A673 (cell line): ENCODE measurements around the gene RPS6KC1. TPM values are rescaled to one million over a fixed set of nuclear protein-coding genes. Genes with fewer than 3 reads are reported as not detected.

Source experiments
- BruUV-seq: library from RNA; stranded (reverse); fragments of 400-500 nt; replicated peaks from 2 replicates; lab custom pipeline; 2021; lab: Mats Ljungman, UMichigan
- CTCF ChIA-PET: fragments of 300-600 bp; sonication (Branson Sonifier 250); formaldehyde crosslinking; loops from one replicate; lab custom pipeline; 2022; ENCODE audit warnings: antibody characterized with exemption; lab: Charles Lee
- POLR2A ChIA-PET: fragments of 300-600 bp; sonication (Branson Sonifier 250); formaldehyde crosslinking; loops from one replicate; lab custom pipeline; 2022; ENCODE audit warnings: antibody characterized with exemption; ENCODE audit not compliant: low non-redundant PET; lab: Charles Lee
- DNase-seq: peaks from one replicate; pipeline ENCODE4 v3.0.0-alpha.2; 2015; ENCODE audit warnings: low spot score
- H3K27ac ChIP-seq: fragments of 200-600 bp; sonication (generic); 2 replicates; pipeline ENCODE4 v1.5.1; 2016; ENCODE audit warnings: mixed run types, low read depth, mild to moderate bottlenecking, mixed read lengths, antibody characterized with exemption, low read length; ENCODE audit not compliant: poor library complexity, severe bottlenecking
- H3K27me3 ChIP-seq: fragments of 200-600 bp; sonication (generic); replicated peaks from 2 replicates; pipeline ENCODE4 v1.6.1; 2017; ENCODE audit warnings: mixed run types, low read depth, mild to moderate bottlenecking, mixed read lengths, antibody characterized with exemption, low read length; ENCODE audit not compliant: insufficient read depth, poor library complexity
- H3K36me3 ChIP-seq: fragments of 200-600 bp; sonication (generic); 2 replicates; pipeline ENCODE4 v1.6.1; 2016; ENCODE audit warnings: mixed run types, mild to moderate bottlenecking, mixed read lengths, antibody characterized with exemption, low read length; ENCODE audit not compliant: insufficient read depth, poor library complexity, severe bottlenecking
- H3K4me1 ChIP-seq: fragments of 200-600 bp; sonication (generic); 2 replicates; pipeline ENCODE4 v1.6.1; 2017; ENCODE audit warnings: mixed run types, mild to moderate bottlenecking, mixed read lengths, antibody characterized with exemption, low read length; ENCODE audit not compliant: insufficient read depth, poor library complexity, severe bottlenecking
- H3K4me3 ChIP-seq: fragments of 200-600 bp; sonication (generic); 2 replicates; pipeline ENCODE4 v1.5.1; 2016; ENCODE audit warnings: low read depth, mixed run types, mild to moderate bottlenecking, mixed read lengths, low read length; ENCODE audit not compliant: poor library complexity, severe bottlenecking
- H3K9me3 ChIP-seq: fragments of 200-600 bp; sonication (generic); 2 replicates; pipeline ENCODE4 v1.6.1; 2016; ENCODE audit warnings: mixed run types, low read depth, mild to moderate bottlenecking, mixed read lengths, antibody characterized with exemption, low read length; ENCODE audit not compliant: poor library complexity, severe bottlenecking
- CTCF ChIP-seq: fragments of 300-800, 200-600 bp; sonication (generic); conservative IDR thresholded peaks from 2 replicates; pipeline ENCODE4 v1.5.1; 2017; ENCODE audit warnings: low read depth, mild to moderate bottlenecking, antibody characterized with exemption, low read length, moderate library complexity, mixed read lengths
- EZH2 ChIP-seq: fragments of 200-600 bp; sonication (generic); IDR thresholded peaks from 2 replicates; pipeline ENCODE4 v1.6.1; 2017; ENCODE audit warnings: borderline replicate concordance, low read depth, mild to moderate bottlenecking, mixed read lengths, antibody characterized with exemption, low read length; ENCODE audit not compliant: poor library complexity, severe bottlenecking
- intact Hi-C: fragments of 100-400 bp; cut with micrococcal nuclease; formaldehyde crosslinking; loops from one replicate; pipeline ENCODE4 v1.10.0; 2022; ENCODE audit not compliant: unreplicated experiment
- total RNA-seq: library from RNA; stranded (reverse); gene quantifications from 2 replicates; pipeline ENCODE4 v1.2.3, GENCODE V29; 2021

RPS6KC1 gene
- total RNA-seq, 1 experiment from 2014 or later = 17.1 TPM

GRCh38 chr1:213166852-213167251, 115.8 kb downstream of the RPS6KC1 start:
- no peaks in the 10 kb centered on the region for H3K27me3 ChIP-seq
- ChIA-PET CTCF (interaction anchor here (0.8 kb wide), 1 partner anchor 121 kb away, joined by 7 read pairs; no protein-coding TSS in a partner anchor), POLR2A (no interaction called here)
- no peak overlapping the region for H3K27ac ChIP-seq
- H3K4me1 ChIP-seq = no peaks in the 10 kb centered on the region
- DNase-seq = no peak
- TF ChIP-seq EZH2 = no peak
- no peak for TF ChIP-seq CTCF
- no peaks in the 10 kb centered on the region for H3K9me3 ChIP-seq
- intact Hi-C loops = no loop called here
- no peaks in the 10 kb centered on the region for H3K36me3 ChIP-seq
- no TSS peak for BruUV-seq
- no peak overlapping the region for H3K4me3 ChIP-seq

- H3K9me3 ChIP-seq = no peaks in the 10 kb centered on the region
- H3K4me1 ChIP-seq = no peaks in the 10 kb centered on the region
- no TSS peak for BruUV-seq
- TF ChIP-seq EZH2 (no peak), CTCF (no peak)
- no peak overlapping the region for H3K27ac ChIP-seq
- intact Hi-C loops = no loop called here
- CTCF ChIA-PET = no interaction called here
- no peak overlapping the region for H3K4me3 ChIP-seq
- POLR2A ChIA-PET = no interaction called here
- no peaks in the 10 kb centered on the region for H3K27me3 ChIP-seq
- H3K36me3 ChIP-seq = no peaks in the 10 kb centered on the region
- DNase-seq = no peak
Observed at GRCh38 chr1:213171711-213172110, 120.7 kb downstream of the RPS6KC1 start.

GRCh38 chr1:213176341-213176740, 125.3 kb downstream of the RPS6KC1 start:
- Histone ChIP-seq H3K36me3 (no peaks in the 10 kb centered on the region), H3K9me3 (no peaks in the 10 kb centered on the region), H3K4me3 (no peak overlapping the region), H3K4me1 (no peaks in the 10 kb centered on the region), H3K27ac (no peak overlapping the region), H3K27me3 (no peaks in the 10 kb centered on the region)
- intact Hi-C loops = no loop called here
- ChIA-PET CTCF (no interaction called here), POLR2A (no interaction called here)
- no peak for DNase-seq
- no TSS peak for BruUV-seq
- TF ChIP-seq EZH2 = no peak
- no peak for TF ChIP-seq CTCF
